HCT116 (cell line): Measurements from ENCODE around the gene UBE2H. TPM values are rescaled to one million over a fixed set of nuclear protein-coding genes. Genes with fewer than 3 reads are reported as not detected.

Experiments used
- ATAC-seq: fragments of 200-7000 bp; cut with Tn5 transposase; 2 replicates; pipeline ENCODE4 v1.9.1; 2020; ENCODE audit warnings: mild to moderate bottlenecking, moderate library complexity
- BruUV-seq: library from RNA; stranded (reverse); fragments of 400-500 nt; replicated peaks from 2 replicates; lab custom pipeline; 2021; lab: Mats Ljungman, UMichigan
- CTCF ChIA-PET: fragments of 300-600 bp; sonication (Branson Sonifier 250); formaldehyde crosslinking; loops from one replicate; lab custom pipeline; 2021; ENCODE audit warnings: antibody characterized with exemption; lab: Charles Lee
- POLR2A ChIA-PET: fragments of 300-600, 350-600 bp; sonication (Branson Sonifier 250); formaldehyde crosslinking; loops from one replicate; lab custom pipeline; 2021; ENCODE audit warnings: antibody characterized with exemption; lab: Charles Lee
- RAD21 ChIA-PET, 2 experiments: fragments of 300-600 bp; sonication (Branson Sonifier 250); formaldehyde crosslinking; loops; one replicate each; lab custom pipeline; 2023; ENCODE audit warnings: low total read pairs in 2 of 2; ENCODE audit not compliant: uncharacterized antibody in 2 of 2, unreplicated experiment in 2 of 2, low non-redundant PET in 1 of 2; lab: Charles Lee
- DNase-seq: peaks from one replicate; pipeline ENCODE4 v3.0.0-alpha.2; 2010; ENCODE audit warnings: low read depth, low spot score
- H2AFZ ChIP-seq: fragments of 200-600 bp; shearing (Covaris generic), sonication (generic); 2 replicates; pipeline ENCODE4 v1.6.1; 2017; ENCODE audit warnings: low read depth, mixed run types, mixed read lengths, antibody characterized with exemption, low read length; ENCODE audit not compliant: poor library complexity, severe bottlenecking
- H3K27ac ChIP-seq: 2 replicates; pipeline ENCODE4 v1.5.1; 2012; ENCODE audit warnings: low read depth, low read length
- H3K27me3 ChIP-seq: fragments of 200-600 bp; sonication (generic); 2 replicates; pipeline ENCODE4 v1.6.1; 2016; ENCODE audit warnings: mixed run types, low read length, mixed read lengths; ENCODE audit not compliant: insufficient read depth
- H3K36me3 ChIP-seq, 2 experiments: fragments of 200-500 bp in 1 of 2; fragments of 200-600 bp in 1 of 2; sonication (Bioruptor generic) in 1 of 2; sonication (generic) in 1 of 2; 2 replicates each; pipeline versions ENCODE4 v1.5.1 to v1.6.1; 2014 to 2016; ENCODE audit warnings: low read length in 2 of 2, inconsistent platforms in 1 of 2, mixed read lengths in 1 of 2, mixed run types in 1 of 2; ENCODE audit not compliant: insufficient read depth in 2 of 2, control insufficient read depth in 1 of 2
- H3K4me1 ChIP-seq, 2 experiments: fragments of 200-600 bp in 1 of 2; sonication (generic) in 1 of 2; 2 replicates each; pipeline versions ENCODE4 v1.5.1 to v1.6.1; 2012 to 2017; ENCODE audit warnings: low read length in 2 of 2, inconsistent platforms in 1 of 2, mild to moderate bottlenecking in 1 of 2, mixed read lengths in 1 of 2, mixed run types in 1 of 2, moderate library complexity in 1 of 2; ENCODE audit not compliant: insufficient read depth in 2 of 2, control insufficient read depth in 1 of 2
- H3K4me2 ChIP-seq: fragments of 200-600 bp; sonication (generic); 2 replicates; pipeline ENCODE4 v1.6.1; 2017; ENCODE audit warnings: mixed run types, low read length, mixed read lengths
- H3K4me3 ChIP-seq, 2 experiments: fragments of 200-600 bp in 1 of 2; sonication (generic) in 1 of 2; replicated peaks in 1 of 2; 2 replicates each; pipeline ENCODE4 v1.5.1; 2011 to 2016; ENCODE audit warnings: low read length in 2 of 2, control low read depth in 1 of 2, low read depth in 1 of 2, mild to moderate bottlenecking in 1 of 2, mixed read lengths in 1 of 2, mixed run types in 1 of 2
- H3K79me2 ChIP-seq: fragments of 200-600 bp; sonication (generic); 2 replicates; pipeline ENCODE4 v1.6.1; 2017; ENCODE audit warnings: mild to moderate bottlenecking, mixed run types, low read length, moderate library complexity, mixed read lengths; ENCODE audit not compliant: insufficient read depth
- H3K9ac ChIP-seq: fragments of 200-600 bp; sonication (generic); 2 replicates; pipeline ENCODE4 v1.6.1; 2016; ENCODE audit warnings: low read length, mixed read lengths
- H3K9me2 ChIP-seq: fragments of 200-600 bp; sonication (generic), shearing (Covaris generic); 2 replicates; pipeline ENCODE4 v1.6.1; 2017; ENCODE audit warnings: mixed run types, mild to moderate bottlenecking, moderate library complexity; ENCODE audit not compliant: insufficient read depth
- H3K9me3 ChIP-seq, 2 experiments: fragments of 200-500 bp in 1 of 2; fragments of 200-600 bp in 1 of 2; sonication (Bioruptor generic) in 1 of 2; sonication (generic) in 1 of 2; 2 replicates each; pipeline ENCODE4 v1.6.1; 2014 to 2017; ENCODE audit warnings: low read length in 2 of 2, mixed read lengths in 2 of 2, inconsistent platforms in 1 of 2, low read depth in 1 of 2, mild to moderate bottlenecking in 1 of 2, mixed run types in 1 of 2, moderate library complexity in 1 of 2; ENCODE audit not compliant: control insufficient read depth in 1 of 2, insufficient read depth in 1 of 2
- H4K20me1 ChIP-seq: fragments of 200-600 bp; sonication (generic), shearing (Covaris generic); 2 replicates; pipeline ENCODE4 v1.6.1; 2017; ENCODE audit warnings: mixed run types, mild to moderate bottlenecking, moderate library complexity; ENCODE audit not compliant: insufficient read depth
- CBX3 ChIP-seq: IDR thresholded peaks from 2 replicates; pipeline ENCODE4 v1.6.1; 2012; ENCODE audit warnings: low read depth
- EGR1 ChIP-seq: IDR thresholded peaks from 2 replicates; pipeline ENCODE4 v1.6.1; 2012; ENCODE audit warnings: low read depth
- ELF1 ChIP-seq: IDR thresholded peaks from 2 replicates; pipeline ENCODE4 v1.6.1; 2012; ENCODE audit warnings: low read depth, borderline replicate concordance
- EZH2 ChIP-seq: fragments of 200-600 bp; sonication (generic); IDR thresholded peaks from 2 replicates; pipeline ENCODE4 v1.6.1; 2017; ENCODE audit warnings: antibody characterized with exemption, mixed run types
- JUND ChIP-seq: IDR thresholded peaks from 2 replicates; pipeline ENCODE4 v1.6.1; 2012
- POLR2AphosphoS5 ChIP-seq: IDR thresholded peaks from 2 replicates; pipeline ENCODE4 v1.6.1; 2011; ENCODE audit warnings: mild to moderate bottlenecking, low read depth, low read length, moderate library complexity
- SIN3A ChIP-seq: IDR thresholded peaks from 2 replicates; pipeline ENCODE4 v1.6.1; 2012; ENCODE audit warnings: low read depth
- SP1 ChIP-seq: IDR thresholded peaks from 2 replicates; pipeline ENCODE4 v1.6.1; 2012; ENCODE audit warnings: low read depth
- SRF ChIP-seq: IDR thresholded peaks from 2 replicates; pipeline ENCODE4 v1.6.1; 2012; ENCODE audit warnings: low read depth
- ZFX ChIP-seq: fragments of 450-650 bp; IDR thresholded peaks from 2 replicates; pipeline ENCODE4 v1.6.1; 2017
- intact Hi-C: fragments of 100-400 bp; cut with micrococcal nuclease; formaldehyde crosslinking; loops from 2 replicates; pipeline ENCODE4 v1.10.0; 2022
- total RNA-seq: library from RNA; stranded (reverse); gene quantifications from one replicate; pipeline ENCODE4 v1.2.1, GENCODE V29; 2021; ENCODE audit not compliant: unreplicated experiment
- TF ChIP-seq, protein P1 (sequence below), 3 experiments: fragments of 200-600 bp in 1 of 3; sonication (generic) in 1 of 3; IDR thresholded peaks in 2 of 3; conservative IDR thresholded peaks in 1 of 3; 2 replicates each; pipeline ENCODE4 v1.5.1; 2012 to 2017; ENCODE audit warnings: low read depth in 2 of 3, low read length in 2 of 3, antibody characterized with exemption in 1 of 3, borderline replicate concordance in 1 of 3, control low read depth in 1 of 3, mild to moderate bottlenecking in 1 of 3, mixed read lengths in 1 of 3, mixed run types in 1 of 3, moderate library complexity in 1 of 3; ENCODE audit not compliant: insufficient read depth in 1 of 3
- TF ChIP-seq, protein P2 (sequence below): IDR thresholded peaks from 2 replicates; pipeline ENCODE4 v1.6.1; 2012

Gene UBE2H
- total RNA-seq, 1 experiment from 2014 or later = 117 TPM

DNA sequence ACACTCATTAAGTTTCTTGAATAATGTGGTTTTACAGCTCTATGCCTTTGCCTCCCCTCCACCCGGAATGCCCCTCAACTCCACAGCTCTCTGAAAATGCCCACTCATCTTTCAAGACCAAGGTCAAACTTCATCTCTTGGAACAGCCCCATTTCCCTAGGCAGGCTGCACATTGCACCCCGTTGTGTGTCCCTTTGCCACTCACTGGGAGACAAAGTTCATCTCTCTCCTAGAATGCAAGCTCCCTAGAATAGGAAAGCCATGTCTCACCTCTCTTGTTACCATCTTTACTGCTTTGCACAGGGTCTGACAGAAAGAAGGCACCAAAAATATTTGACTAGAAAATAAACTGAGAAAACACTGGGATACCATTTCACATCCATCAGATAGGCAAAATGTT lies 33.3 kb downstream of the UBE2H start:
- RAD21 ChIA-PET = no interaction called here
- no peak overlapping the region for H3K4me3 ChIP-seq
- DNase-seq (no peak), ATAC-seq (no peak)
- intact Hi-C loops = no loop called here
- no peak overlapping the region for H2AFZ ChIP-seq
- H3K27ac ChIP-seq = no peak overlapping the region; the same call in 1 of the 2 replicates
- POLR2A ChIA-PET = no interaction called here
- H3K27me3 ChIP-seq = no peaks in the 10 kb centered on the region
- H3K4me2 ChIP-seq = no peak overlapping the region
- peaks cover 0 to 9% of the 10 kb centered on the region in 2 experiments; a peak in 1 of 4 replicates for H3K36me3 ChIP-seq
- CTCF ChIA-PET = no interaction called here
- no peaks in the 10 kb centered on the region for H3K9me3 ChIP-seq
- no TSS peak for BruUV-seq
- H3K9me2 ChIP-seq = no peaks in the 10 kb centered on the region
- H3K79me2 ChIP-seq = peaks cover 88% of the 10 kb centered on the region
- H3K9ac ChIP-seq = no peak overlapping the region
- H3K4me1 ChIP-seq = peaks cover 35 to 65% of the 10 kb centered on the region in 2 experiments; a peak in 3 of 4 replicates
- 0 out of 2 replicates have a peak, but pooled peaks cover 3% of the 10 kb centered on the region for H4K20me1 ChIP-seq
- no peak for TF ChIP-seq SRF
- no peak for TF ChIP-seq SIN3A
- no peak for TF ChIP-seq SP1
- TF ChIP-seq ELF1 = no peak
- TF ChIP-seq CBX3 = no peak
- TF ChIP-seq JUND = no peak
- TF ChIP-seq, protein P1, sequence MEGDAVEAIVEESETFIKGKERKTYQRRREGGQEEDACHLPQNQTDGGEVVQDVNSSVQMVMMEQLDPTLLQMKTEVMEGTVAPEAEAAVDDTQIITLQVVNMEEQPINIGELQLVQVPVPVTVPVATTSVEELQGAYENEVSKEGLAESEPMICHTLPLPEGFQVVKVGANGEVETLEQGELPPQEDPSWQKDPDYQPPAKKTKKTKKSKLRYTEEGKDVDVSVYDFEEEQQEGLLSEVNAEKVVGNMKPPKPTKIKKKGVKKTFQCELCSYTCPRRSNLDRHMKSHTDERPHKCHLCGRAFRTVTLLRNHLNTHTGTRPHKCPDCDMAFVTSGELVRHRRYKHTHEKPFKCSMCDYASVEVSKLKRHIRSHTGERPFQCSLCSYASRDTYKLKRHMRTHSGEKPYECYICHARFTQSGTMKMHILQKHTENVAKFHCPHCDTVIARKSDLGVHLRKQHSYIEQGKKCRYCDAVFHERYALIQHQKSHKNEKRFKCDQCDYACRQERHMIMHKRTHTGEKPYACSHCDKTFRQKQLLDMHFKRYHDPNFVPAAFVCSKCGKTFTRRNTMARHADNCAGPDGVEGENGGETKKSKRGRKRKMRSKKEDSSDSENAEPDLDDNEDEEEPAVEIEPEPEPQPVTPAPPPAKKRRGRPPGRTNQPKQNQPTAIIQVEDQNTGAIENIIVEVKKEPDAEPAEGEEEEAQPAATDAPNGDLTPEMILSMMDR (IDR thresholded peaks at IDR 0.05 in 2 of 3, conservative IDR thresholded peaks at IDR 0.05 in 1 of 3; ENCODE audit: borderline replicate concordance in 1 of 3, insufficient read depth in 1 of 3, low read depth in 2 of 3, low read length in 2 of 3) = no peak
- TF ChIP-seq POLR2AphosphoS5 = no peak
- no peak for TF ChIP-seq EZH2
- no peak for TF ChIP-seq ZFX
- TF ChIP-seq, protein P2, sequence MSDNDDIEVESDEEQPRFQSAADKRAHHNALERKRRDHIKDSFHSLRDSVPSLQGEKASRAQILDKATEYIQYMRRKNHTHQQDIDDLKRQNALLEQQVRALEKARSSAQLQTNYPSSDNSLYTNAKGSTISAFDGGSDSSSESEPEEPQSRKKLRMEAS = no peak
- no peak for TF ChIP-seq EGR1
